Stimulated activated CD4-positive, alpha-beta T cell treated with anti-CD3 and anti-CD28 coated beads, Interleukin-15, amount 100 ng/mL, for 24 hours (primary cell): Measurements from ENCODE around the gene TBX1.
"Not testable (repeated sequence)": the region's sequence is repeated elsewhere in the genome, so short reads cannot be mapped to it uniquely, and the experiment has no call there.

Source experiments
- DNase-seq: peaks from one replicate; pipeline ENCODE4 v3.0.0-alpha.2; 2020

Gene TBX1

DNA sequence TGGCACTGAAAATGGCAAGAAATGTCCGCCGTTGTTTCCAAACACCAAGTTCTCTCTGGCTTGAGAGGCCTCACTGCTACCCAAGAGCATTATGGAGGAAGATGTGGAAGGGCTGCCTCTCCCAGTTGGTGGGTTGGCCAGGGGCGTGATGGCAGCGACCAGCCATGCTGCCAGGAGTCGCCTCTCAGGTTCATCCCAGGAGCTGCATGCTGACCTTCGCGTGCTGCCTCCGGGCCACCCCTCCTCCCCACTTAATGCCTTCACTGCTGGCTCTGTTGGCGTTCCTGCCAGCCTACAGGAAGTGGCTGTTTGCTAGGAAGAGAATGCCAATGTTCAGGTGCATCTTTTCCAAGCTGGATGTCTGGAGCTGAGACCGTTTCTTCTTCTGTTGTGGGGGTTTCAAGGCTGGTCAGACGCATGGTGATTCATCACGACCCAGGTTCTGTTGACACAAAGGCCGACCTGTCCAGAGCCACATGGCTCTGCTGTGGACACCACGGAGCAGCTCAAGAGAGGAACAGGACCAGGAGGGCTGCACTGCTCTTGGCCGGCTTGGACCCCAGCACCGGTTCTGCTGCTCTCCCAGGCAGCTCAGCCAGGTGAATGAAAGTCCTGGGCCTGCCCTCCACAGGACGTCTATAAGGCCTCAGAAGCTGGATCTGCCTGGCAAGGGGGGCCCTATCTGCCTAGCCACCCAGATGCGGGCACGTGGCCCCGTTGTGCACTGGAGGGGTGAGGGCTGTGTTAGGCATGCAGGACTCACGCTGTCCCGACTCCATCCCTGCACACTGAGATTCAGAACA lies 25.1 kb downstream of the TBX1 start:
- no peak for DNase-seq

DNA sequence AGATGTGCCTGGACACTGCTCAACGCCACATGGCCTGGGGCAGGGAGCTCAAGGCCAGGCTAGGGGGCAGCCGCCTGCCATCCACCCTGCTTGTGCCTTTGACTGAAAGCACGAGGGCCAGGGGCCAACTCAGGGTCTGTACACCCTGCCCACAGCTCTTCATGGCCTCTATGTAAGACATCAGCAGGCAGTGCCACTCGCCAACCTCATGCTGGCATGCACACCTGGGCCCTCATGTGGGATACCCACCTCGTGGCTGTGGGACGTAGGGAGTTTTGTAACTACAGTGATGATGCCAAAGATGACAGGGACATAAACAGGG lies 25.6 kb downstream of the TBX1 start:
- DNase-seq = no peak

DNA sequence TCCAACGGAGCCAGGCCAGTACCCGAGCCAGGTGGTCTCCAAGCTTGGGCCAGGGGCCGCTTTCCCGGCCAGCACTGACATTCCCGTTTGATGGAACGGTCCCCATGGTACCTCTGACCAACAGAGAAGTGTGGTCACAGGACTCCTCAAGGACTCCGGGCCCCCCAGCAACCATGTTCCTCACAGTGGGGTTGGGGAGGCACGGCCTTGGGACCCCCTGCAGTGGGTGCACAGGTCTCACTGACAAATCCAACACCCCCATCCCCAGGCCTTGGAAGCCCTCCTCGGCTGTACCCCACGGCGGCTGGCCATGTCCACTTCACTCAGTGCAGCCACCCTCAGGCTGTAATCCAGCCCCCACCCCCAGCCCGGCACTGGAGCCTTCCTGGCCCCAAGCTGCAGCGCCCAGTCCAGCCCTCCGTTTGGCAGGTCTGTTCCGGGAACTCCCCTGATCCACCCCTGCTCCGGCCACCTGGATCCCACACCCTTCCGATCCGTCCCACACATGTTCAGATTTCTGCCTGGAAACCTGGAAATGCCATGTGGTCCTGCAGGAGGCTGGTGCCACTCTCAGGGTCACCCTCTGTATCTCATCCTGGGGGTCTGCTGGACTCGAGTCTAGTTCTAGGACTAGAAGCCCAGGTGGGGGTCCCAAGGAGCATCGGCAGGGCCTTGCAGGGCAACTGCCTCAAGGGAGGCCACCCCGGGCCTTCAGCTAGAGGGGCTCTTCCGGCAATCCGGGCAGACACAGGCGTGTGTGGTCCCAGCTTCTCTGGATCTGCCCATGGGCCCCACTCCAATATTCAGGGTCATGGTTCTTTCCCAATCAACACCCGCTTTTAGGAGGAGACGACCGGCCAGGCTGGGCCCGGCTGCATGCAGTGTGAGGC lies 26.6 kb downstream of the TBX1 start:
- DNase-seq = no peak

DNA sequence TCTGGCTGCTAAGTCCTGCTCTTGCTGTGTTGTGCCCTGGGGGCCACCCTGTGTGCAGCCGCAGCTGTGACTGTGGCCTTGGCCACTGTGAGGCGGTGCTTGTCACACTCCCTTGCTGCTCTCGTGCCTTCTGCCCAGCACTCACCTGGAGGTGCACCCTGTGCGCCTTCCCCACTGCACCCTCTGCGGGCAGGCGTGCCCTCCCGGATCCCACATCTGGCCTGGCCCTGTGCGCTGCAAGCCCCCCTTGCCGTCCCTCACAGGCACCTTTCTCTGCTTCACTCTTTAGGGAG lies 27.2 kb downstream of the TBX1 start:
- DNase-seq = no peak

DNA sequence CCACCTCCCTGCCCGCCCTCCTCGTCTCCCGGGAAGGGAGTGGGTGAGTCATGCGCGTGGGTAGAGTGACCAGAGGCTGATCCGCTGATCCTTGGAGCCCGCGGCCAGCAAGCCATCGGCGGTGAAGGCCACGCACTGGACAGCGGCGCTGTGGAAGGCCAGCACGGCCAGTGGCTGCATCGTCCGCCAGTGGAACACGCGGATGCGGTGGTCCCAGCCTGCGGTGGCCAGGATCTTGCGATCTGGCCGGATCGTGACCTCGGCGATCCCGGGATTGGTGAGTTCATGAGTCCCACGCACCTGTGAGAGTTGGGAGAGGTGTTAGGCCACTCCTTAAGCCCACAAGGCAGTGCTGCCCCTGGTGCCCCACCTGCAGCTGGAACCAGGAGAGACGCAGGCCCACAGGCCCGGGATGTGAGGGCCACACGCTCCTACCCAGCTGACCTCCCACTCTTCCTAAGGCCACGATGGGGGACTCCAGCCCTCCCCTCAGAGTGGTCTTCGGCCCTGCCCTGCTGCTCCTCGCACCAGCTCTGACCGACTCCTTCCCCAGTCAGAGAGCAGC lies 28.2 kb downstream of the TBX1 start:
- DNase-seq = no peak

DNA sequence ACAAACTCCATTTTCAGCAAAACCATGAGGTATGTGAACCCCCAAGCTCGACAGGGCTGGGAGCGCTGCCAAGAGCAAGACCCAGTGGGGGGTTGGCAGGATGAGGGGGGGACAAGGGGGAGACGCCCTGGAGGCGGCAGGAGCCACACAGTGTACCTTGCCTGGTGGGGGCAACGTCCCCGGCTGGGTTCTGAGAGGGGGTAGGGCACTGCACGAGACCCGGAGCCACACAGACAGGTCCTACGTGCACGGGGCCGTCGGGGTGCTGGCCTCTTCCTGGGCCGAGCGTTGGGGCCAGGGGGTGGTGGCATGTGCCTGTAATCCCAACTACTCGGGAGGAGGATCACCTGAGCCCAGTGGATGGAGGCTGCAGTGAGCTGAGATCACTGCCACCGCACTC lies 28.8 kb downstream of the TBX1 start:
- no peak for DNase-seq

DNA sequence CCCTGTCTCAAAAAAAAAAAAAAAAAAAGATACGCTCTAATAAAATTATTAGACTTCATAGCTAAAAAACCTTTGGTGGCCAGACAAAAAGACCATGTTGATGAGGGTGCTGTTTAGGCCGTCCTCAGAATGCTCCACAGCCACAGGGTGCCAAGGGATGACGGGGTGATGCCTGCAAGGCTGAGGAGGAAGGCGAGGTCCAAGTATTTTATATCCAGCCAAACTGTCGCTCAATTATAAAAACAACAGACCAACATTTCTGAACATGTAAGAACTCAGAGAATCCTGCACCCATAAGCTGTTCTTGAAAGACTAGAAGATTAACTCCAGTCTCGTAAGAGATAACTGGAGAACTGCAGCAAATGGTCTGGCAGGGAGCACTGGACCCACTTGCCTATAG lies 29.2 kb downstream of the TBX1 start:
- DNase-seq = no peak

DNA sequence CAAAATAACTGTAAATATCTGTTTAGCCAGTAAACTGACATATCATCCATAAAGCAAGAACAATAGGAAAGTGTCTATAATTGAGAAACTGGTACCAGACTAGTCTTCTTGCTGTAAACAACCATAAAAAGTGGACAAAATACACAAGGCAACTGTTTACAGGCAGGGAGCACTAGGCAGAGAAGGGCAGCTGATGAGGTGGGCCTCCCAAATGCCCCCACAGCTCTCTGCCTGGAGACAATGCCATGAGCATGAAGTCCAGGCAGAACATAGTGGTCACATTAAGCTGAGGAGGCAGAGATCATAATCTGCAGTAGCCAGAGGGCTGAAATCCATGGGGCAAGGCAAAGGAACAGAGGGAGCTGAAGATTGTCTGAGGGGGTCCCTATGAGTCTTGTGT lies 30.7 kb downstream of the TBX1 start:
- no peak for DNase-seq

DNA sequence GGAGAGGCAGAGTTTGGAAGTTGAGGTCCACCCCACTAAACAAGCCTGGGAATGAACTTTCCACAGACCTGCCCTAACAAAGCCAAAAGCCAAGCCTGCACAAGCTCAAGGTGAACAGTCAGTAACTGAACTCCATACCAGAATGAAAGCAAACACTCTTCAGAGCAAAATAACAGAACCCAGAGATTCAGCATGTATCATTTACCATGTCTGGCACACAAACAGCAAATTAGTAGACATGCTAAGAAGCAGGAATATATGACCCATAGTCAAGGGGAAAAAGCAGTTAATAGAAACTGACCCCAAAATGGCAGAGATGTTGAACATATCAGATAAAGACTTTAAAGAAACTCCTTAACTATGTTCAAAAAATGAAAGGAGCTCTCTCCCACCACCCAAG lies 31.3 kb downstream of the TBX1 start:
- no peak for DNase-seq

DNA sequence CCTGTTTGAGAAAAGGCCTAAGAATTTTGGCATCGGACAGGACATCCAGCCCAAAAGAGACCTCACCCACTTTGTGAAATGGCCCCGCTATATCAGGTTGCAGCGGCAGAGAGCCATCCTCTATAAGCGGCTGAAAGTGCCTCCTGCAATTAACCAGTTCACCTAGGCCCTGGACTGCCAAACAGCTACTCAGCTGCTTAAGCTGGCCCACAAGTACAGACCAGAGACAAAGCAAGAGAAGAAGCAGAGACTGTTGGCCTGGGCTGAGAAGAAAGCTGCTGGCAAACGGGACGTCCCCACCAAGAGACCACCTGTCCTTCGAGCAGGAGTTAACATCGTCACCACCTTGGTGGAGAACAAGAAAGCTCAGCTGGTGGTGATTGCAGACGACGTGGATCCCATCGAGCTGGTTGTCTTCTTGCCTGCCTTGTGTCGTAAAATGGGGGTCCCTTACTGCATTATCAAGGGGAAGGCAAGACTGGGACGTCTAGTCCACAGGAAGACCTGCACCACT lies 31.9 kb downstream of the TBX1 start:
- not testable (repeated sequence) for DNase-seq

DNA sequence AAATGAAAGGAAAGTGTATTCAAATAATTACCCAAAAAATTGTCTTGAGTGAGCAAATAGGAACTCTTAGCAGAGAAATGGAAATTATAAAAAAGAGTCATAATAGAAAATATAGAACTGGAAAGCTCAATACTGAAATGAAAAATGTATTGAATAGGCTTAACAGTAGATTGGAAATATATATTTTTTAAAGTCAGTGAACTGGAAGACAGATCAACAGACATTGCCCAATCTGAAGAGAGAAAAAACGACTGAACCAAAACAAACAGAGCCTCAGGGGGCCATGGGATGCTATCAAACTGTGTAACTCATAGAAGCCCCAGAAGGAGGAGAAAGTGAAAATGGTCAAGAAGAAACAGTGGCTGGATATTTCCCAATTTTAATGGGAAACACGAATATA lies 32.6 kb downstream of the TBX1 start:
- no peak for DNase-seq

DNA sequence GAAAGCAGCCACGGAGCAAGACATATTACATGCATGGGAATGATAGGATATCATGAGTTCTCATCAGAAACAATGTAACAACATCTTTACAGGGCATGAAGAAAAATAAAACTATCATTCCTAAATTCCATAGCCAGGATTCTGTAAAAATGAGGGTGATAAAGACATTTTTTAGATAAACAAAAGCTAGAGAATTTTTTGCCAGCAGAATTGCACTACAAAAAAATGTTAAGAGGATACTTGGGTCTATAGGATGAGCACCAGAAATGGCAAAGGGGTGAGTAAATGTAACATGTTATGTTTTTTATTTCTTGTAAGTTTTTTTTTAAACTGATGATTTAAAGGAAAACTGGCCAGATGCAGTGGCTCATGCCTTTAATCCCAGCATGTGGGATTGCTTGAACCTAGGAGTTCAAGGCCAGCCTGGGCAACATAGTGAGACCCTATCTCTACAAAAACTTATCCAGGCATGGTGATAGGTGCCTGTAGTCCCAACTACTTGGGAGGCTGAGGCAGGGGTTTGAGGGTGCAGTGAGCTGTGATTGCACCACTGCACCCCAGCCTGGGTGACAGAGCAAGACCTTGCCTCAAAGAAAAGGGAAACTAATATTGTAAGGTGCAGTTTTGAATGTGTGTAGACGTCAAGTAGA lies 33.2 kb downstream of the TBX1 start:
- DNase-seq = no peak

DNA sequence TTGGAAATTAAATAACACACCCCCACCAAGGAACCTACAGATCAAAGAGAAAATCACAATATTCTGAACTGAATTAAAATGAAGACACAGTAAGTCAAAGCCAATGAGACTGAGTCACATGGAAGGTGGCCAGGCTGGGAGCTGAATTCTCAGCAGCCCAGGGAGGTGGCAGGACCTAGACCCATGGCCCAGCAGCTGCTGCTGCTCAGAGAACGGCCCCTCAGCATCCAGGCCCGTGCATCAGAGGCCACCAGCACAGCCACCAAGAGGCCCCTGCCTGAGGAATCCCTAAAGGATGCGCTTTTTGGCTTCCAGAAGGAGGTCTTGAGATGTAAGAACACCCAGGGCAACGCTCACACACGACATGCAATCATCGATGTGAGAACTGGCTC lies 35.0 kb downstream of the TBX1 start:
- DNase-seq = no peak

DNA sequence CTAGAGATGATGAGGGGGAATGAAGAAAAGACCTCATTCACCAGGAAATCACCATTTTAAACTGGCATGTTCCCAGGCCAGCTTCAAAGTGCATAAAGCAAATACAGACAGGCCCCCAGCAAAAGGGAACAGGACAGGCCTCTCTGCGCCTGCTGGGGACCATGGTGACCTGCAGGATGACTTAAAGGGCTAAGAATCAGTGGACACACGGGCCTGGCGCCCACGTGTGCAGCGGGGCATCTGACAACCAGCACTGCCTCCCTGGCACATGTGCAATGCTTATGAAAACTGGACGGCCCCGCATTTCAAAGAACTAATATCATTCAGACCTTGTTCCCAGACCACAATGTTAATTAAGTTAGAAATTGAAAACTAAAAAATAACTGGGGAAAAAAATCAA lies 35.6 kb downstream of the TBX1 start:
- no peak for DNase-seq

DNA sequence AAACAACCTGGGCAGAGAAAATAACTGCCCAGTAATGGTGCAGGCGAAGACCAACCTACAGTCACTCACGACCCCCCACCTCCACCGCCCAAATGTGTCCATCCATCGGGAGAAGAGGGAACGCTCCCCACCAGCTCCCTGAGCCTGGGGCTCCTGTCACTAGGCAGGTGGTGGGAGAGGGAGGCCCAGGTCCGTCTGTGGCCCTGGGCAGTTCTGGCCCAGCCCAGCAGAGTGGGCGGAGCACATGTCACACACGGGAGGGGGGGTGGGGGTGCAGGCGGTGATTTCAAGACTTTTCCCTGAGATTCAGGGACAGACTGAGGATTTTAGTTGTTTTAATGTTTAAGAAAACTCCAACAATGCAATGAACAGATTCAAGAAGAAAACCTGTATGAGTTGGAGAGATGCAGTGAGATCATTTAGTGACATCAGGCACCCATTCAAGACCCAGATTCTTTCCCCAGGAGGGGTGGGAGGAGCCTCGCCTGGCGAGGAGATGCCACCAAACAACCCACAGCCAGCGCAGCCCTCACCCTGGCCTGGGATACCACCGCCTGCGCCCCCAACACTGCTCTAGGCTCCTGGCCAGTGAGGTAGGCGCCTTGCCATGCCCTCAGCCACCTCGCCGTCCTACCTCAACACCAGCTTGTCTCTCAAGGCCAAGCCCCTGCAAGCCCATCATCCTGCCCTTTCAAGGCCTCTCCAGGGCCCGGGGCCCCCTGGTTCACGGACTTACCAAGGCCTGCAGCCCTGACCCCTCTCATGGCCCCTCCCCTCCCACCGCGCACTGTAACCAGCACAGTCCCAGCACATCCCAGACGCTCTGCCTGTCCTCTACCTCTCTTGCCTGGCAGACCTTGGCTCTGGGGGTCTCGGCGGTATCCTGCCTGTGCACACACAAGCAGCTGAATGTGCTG lies 36.8 kb downstream of the TBX1 start:
- DNase-seq = no peak

DNA sequence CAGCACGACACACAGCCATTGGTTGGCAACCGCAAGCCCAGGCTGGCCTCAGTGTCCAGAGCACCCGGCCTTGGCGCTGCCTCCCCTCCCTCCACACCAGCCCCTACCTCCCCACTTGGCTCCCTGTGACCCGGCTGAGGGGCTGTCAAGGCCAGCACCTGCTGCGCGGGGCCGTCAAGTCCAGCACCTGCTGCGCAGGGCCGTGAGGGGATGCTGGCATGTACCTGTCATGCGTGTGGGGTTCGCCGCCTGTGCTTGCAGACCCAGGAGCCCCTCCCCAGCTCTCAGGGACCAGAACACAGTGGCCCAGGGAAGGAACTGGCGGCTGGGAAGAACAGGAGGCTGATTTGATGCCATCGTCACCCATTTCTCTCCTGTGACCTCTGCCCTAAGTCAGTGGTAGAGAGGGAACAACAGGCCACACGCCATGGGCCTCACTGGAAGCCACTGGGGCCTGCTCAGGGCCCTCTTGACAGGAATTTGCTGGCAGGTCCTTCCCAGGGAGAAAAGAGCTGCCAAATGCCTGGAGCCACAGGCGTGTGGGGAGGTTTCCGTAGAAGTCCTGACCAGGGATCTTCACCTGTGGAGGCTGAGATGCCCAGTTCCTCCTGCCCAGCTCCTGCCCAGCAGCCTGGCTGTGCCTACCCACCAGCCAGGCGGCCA lies 37.6 kb downstream of the TBX1 start:
- DNase-seq = no peak

DNA sequence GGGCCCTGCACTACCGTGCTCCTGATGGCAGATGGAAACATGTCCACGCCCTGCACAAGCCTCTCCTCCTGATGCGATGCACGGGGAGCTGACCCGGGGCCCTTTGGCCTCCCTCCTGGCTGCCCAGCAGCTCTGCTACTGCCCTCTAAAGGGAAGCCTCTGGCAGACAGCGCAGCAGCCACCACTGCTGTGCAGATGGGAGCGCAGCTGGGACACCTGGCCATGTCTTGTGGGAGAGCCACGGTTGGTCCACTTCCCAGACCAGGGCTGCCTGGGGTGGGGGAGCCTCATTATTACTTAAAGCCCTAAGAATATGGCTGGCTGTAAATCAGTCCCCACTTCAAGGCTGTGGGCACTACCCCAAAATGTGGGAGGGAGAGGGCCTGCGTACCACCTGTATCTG lies 38.3 kb downstream of the TBX1 start:
- no peak for DNase-seq

DNA sequence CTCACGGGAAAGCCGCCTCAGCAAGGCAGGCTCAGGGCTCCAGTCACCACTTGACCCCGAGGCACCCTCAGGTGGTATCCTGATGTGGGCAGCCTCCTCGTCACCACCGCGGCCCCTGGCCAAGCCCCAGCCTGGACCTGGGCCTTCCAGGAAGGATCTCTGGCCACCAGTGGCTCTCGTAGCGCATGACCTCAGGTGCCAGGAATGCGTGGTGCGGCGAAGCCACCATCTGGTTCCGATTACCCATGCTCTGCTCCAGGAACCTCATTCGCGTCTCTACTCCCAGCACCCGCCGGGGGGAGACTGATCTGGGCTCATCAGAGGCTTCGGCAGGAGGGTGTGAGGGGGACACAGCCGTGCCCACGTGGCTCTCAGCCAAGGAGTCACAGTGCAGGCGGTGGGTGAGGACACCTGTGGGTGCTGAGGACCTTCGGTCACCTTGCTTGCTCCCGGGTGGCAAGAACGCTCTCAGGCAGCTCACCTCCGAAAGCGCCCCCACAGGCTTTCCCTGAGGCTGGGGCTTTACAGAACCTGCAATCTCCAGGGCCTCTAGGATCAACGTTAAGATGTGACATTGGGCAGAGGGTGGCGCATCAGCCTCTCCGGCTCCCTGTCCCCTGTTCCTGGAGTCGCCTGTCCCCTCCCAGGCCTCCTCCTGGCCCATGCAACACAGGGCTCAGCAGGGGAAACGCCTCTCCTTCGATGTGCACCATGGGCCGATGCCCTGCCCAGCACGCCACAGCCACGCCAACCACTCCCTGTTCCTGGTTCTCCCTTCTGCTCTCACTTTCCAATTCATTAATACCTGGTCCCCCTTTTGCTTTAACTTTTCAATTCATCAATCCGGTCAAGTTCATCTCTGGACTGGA lies 39.0 kb downstream of the TBX1 start:
- DNase-seq = no peak

DNA sequence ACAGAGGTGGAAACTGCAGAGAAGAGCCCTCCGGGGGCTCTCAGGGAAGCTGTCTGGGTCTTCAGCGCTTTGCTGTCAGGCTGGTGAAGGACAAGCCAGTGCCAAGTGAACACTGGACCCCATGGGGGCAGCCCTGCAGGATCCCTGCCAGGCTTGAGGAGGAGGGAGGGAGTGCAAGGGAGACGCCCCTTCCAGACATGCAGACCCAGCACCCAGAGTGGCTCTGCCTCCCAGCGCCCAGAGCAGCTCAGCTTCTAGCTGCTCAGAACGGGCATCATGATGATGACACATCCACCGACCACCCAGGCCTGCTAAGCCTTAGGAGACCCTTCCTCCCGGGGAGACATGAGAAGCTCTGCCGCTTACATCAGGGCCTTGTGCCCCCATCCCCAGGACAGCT lies 39.7 kb downstream of the TBX1 start:
- DNase-seq = no peak

DNA sequence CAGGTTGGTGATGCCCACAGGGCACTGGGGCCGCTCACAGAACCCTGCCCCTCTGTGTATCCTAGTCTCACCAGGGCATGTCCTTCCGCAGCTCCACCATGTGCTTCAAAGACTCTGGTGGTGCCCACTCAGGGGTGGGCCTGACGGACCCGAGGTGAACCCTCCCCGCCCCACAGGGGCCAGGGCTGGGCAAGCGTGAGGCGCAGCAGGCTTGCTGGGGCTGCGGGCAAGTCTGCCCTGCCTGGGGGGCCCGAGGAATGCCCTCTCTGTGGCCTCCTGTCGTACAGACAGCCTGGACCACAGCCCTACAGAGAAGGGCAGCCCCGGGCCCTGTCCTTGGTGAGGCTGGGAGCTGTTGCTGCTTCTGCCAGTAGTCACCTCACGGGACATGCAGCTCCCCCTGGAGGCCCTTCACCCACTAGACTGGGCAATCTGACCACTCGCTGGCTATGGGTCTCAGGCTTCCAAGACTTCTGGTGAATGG lies 40.2 kb downstream of the TBX1 start:
- DNase-seq = no peak
